Stimulated activated CD8-positive, alpha-beta memory T cell treated with anti-CD3 and anti-CD28 coated beads, Interleukin-2, amount 100 ng/mL, for 1 hour (primary cell): Measurements from ENCODE around the gene GPR176.

Experiments
- DNase-seq, 2 donors: peaks; one replicate each; pipeline ENCODE4 v3.0.0-alpha.2; 2020; ENCODE audit warnings: low read depth in 2 of 2

The GPR176 gene

GRCh38 chr15:39919748-39920509 is at the start of gene GPR176:
TSS of gene GPR176 (minus strand) at chr15:39920266. CDS start at chr15:39920026, 240 bp downstream.
- DNase-seq: no peak

GRCh38 chr15:39969002-39969394 is 48.9 kb upstream of the GPR176 start:
- no peak for DNase-seq

GRCh38 chr15:39968273-39969001 is 48.4 kb upstream of the GPR176 start:
- DNase-seq: no peak

GRCh38 chr15:39966521-39966920 is 46.5 kb upstream of the GPR176 start:
- DNase-seq: no peak

- DNase-seq: no peak
Measured at GRCh38 chr15:39963786-39964185, 43.7 kb upstream of the GPR176 start.

GRCh38 chr15:39961051-39961450 is 41.0 kb upstream of the GPR176 start:
- no peak for DNase-seq

- no peak for DNase-seq
Measured at GRCh38 chr15:39960411-39960810, 40.3 kb upstream of the GPR176 start.

GRCh38 chr15:39959411-39959810 is 39.3 kb upstream of the GPR176 start:
- no peak for DNase-seq

GRCh38 chr15:39957481-39957880 is 37.4 kb upstream of the GPR176 start:
- DNase-seq: no peak

- DNase-seq: no peak
Measured at GRCh38 chr15:39953521-39953920, 33.5 kb upstream of the GPR176 start.

- DNase-seq: no peak
Measured at GRCh38 chr15:39951561-39951960, 31.5 kb upstream of the GPR176 start.

GRCh38 chr15:39948817-39949216 is 28.8 kb upstream of the GPR176 start:
- DNase-seq: no peak

- DNase-seq: no peak
Measured at GRCh38 chr15:39947401-39948197, 27.5 kb upstream of the GPR176 start.

GRCh38 chr15:39946862-39947261 is 26.8 kb upstream of the GPR176 start:
- no peak for DNase-seq

GRCh38 chr15:39944726-39945125 is 24.7 kb upstream of the GPR176 start:
- no peak for DNase-seq

GRCh38 chr15:39942753-39943150 is 22.7 kb upstream of the GPR176 start:
- no peak for DNase-seq

GRCh38 chr15:39942101-39942752 is 22.2 kb upstream of the GPR176 start:
- DNase-seq: no peak

GRCh38 chr15:39939487-39940452 is 19.7 kb upstream of the GPR176 start:
- DNase-seq: no peak

- DNase-seq: no peak
Measured at GRCh38 chr15:39937696-39938095, 17.6 kb upstream of the GPR176 start.

GRCh38 chr15:39936681-39937080 is 16.6 kb upstream of the GPR176 start:
- DNase-seq: no peak

- DNase-seq: no peak
Measured at GRCh38 chr15:39936187-39936586, 16.1 kb upstream of the GPR176 start.
